ENCODE data around the gene NKG7. TPM values are rescaled to one million over a fixed set of nuclear protein-coding genes. Genes with fewer than 3 reads are reported as not detected.

The NKG7 gene
- not detected in 2 replicates for total RNA-seq (2014; rRNA removed; shearing (Covaris generic))

GRCh38 chr19:51372649-51373504 is at the start of gene NKG7:
TSS of gene NKG7 (minus strand) at chr19:51372654. CDS start at chr19:51372535, 119 bp downstream.

GRCh38 chr19:51417107-51417809 is 44.8 kb upstream of the NKG7 start, which contains the start of gene SIGLEC10:
TSS of gene SIGLEC10 (minus strand) at chr19:51417642. CDS start at chr19:51417581, 61 bp downstream.

GRCh38 chr19:51387924-51388389 is 15.5 kb upstream of the NKG7 start, which contains the start of gene LIM2:
TSS of gene LIM2 (minus strand) at chr19:51387974. CDS start at chr19:51387443, 531 bp downstream.

GRCh38 chr19:51368366-51369282 is 3.8 kb downstream of the NKG7 start, which contains the start of gene CLDND2:
TSS of gene CLDND2 (minus strand) at chr19:51369003. CDS start at chr19:51368577, 426 bp downstream.

GRCh38 chr19:51365965-51366388 is 6.5 kb downstream of the NKG7 start, which contains the start of gene ETFB:
TSS of gene ETFB (minus strand) at chr19:51366388. CDS start at chr19:51366326, 62 bp downstream.

GRCh38 chr19:51341976-51342580 is 30.4 kb downstream of the NKG7 start, which contains the start of gene VSIG10L:
TSS of gene VSIG10L (minus strand) at chr19:51342139. CDS start at chr19:51342124, 15 bp downstream.

Other genes with a start within 250 kb of the NKG7 start
- gene SIGLEC9, start 247.7 kb downstream of the NKG7 start, total RNA-seq (2014; rRNA removed; shearing (Covaris generic)): 0.08 TPM in 1 of 2 replicates, not detected in the other
- gene SIGLEC7, start 230.4 kb downstream of the NKG7 start, total RNA-seq (2014; rRNA removed; shearing (Covaris generic)): not detected in 2 replicates
- gene CD33, start 147.6 kb downstream of the NKG7 start, total RNA-seq (2014; rRNA removed; shearing (Covaris generic)): 3.1 and 4.5 TPM in 2 replicates
- gene SIGLECL1, start 121.6 kb downstream of the NKG7 start, total RNA-seq (2014; rRNA removed; shearing (Covaris generic)): 0.32 TPM in 1 of 2 replicates, not detected in the other
- gene IGLON5, start 61.0 kb downstream of the NKG7 start, total RNA-seq (2014; rRNA removed; shearing (Covaris generic)): not detected in 2 replicates
- gene VSIG10L, start 30.5 kb downstream of the NKG7 start, total RNA-seq (2014; rRNA removed; shearing (Covaris generic)): 1.1 and 1.4 TPM in 2 replicates
- 338 and 353 TPM in 2 replicates for gene ETFB, start 6.3 kb downstream of the NKG7 start, total RNA-seq (2014; rRNA removed; shearing (Covaris generic))
- 0.64 TPM in 1 of 2 replicates, not detected in the other for gene CLDND2, start 3.7 kb downstream of the NKG7 start, total RNA-seq (2014; rRNA removed; shearing (Covaris generic))
- not detected in 2 replicates for gene LIM2, start 15.3 kb upstream of the NKG7 start, total RNA-seq (2014; rRNA removed; shearing (Covaris generic))
- not detected in 2 replicates for gene C19orf84, start 17.9 kb upstream of the NKG7 start, total RNA-seq (2014; rRNA removed; shearing (Covaris generic))
- gene SIGLEC10, start 45.0 kb upstream of the NKG7 start, total RNA-seq (2014; rRNA removed; shearing (Covaris generic)): not detected in 2 replicates
- not detected in 2 replicates for gene SIGLEC8, start 85.8 kb upstream of the NKG7 start, total RNA-seq (2014; rRNA removed; shearing (Covaris generic))
- gene CEACAM18, start 105.9 kb upstream of the NKG7 start, total RNA-seq (2014; rRNA removed; shearing (Covaris generic)): not detected in 2 replicates
- gene SIGLEC12, start 129.1 kb upstream of the NKG7 start, total RNA-seq (2014; rRNA removed; shearing (Covaris generic)): not detected in 2 replicates
- gene SIGLEC6, start 159.0 kb upstream of the NKG7 start, total RNA-seq (2014; rRNA removed; shearing (Covaris generic)): not detected in 2 replicates
- 2.3 and 3.4 TPM in 2 replicates for gene ZNF175, start 198.6 kb upstream of the NKG7 start, total RNA-seq (2014; rRNA removed; shearing (Covaris generic))